PFSK-1 (cell line): Measurements from ENCODE around the gene SNX13.

ENCODE experiments used
- FOXP2 ChIP-seq: optimal IDR thresholded peaks from 2 replicates; pipeline ENCODE3; 2011; ENCODE audit warnings: borderline replicate concordance, control low read depth, inconsistent platforms; ENCODE audit not compliant: insufficient read depth; ENCODE audit errors: extremely low read length, extremely low read depth
- POLR2AphosphoS5 ChIP-seq: IDR thresholded peaks from 2 replicates; pipeline ENCODE4 v1.6.1; 2012; ENCODE audit warnings: low read depth, mild to moderate bottlenecking, control low read depth, low read length, moderate library complexity
- REST ChIP-seq, 2 experiments: IDR thresholded peaks; 2 replicates each; pipeline versions ENCODE4 v1.6.1 to v1.8.0; 2011 to 2012; ENCODE audit warnings: low read depth in 2 of 2, low read length in 2 of 2, control low read depth in 1 of 2, inconsistent platforms in 1 of 2, mild to moderate bottlenecking in 1 of 2, moderate library complexity in 1 of 2; ENCODE audit not compliant: insufficient read depth in 1 of 2
- SIN3A ChIP-seq: IDR thresholded peaks from 2 replicates; pipeline ENCODE4 v1.6.1; 2012; ENCODE audit warnings: mild to moderate bottlenecking, low read length, moderate library complexity, borderline replicate concordance; ENCODE audit not compliant: insufficient read depth
- TAF1 ChIP-seq: IDR thresholded peaks from 2 replicates; pipeline ENCODE4 v1.6.1; 2012; ENCODE audit warnings: low read length, control low read depth, borderline replicate concordance; ENCODE audit not compliant: insufficient read depth

Gene SNX13

GRCh38 chr7:17846935-17847334 is 93.4 kb downstream of the SNX13 start:
- TF ChIP-seq REST (IDR thresholded peaks at IDR 0.05; ENCODE audit: insufficient read depth in 1 of 2, low read depth in 2 of 2, low read length in 2 of 2) = no peak
- TF ChIP-seq POLR2AphosphoS5 = no peak
- TF ChIP-seq SIN3A = no peak
- no peak for TF ChIP-seq FOXP2
- TF ChIP-seq TAF1 = no peak

- no peak for TF ChIP-seq POLR2AphosphoS5
- no peak for TF ChIP-seq TAF1
Observed at GRCh38 chr7:17845197-17845547, 95.1 kb downstream of the SNX13 start.

GRCh38 chr7:17844514-17845196 is 95.6 kb downstream of the SNX13 start:
- no peak for TF ChIP-seq REST (IDR thresholded peaks at IDR 0.05; ENCODE audit: insufficient read depth in 1 of 2, low read depth in 2 of 2, low read length in 2 of 2)
- TF ChIP-seq FOXP2 = no peak
- no peak for TF ChIP-seq POLR2AphosphoS5
- no peak for TF ChIP-seq TAF1
- TF ChIP-seq SIN3A = no peak

GRCh38 chr7:17844022-17844421 is 96.3 kb downstream of the SNX13 start:
- TF ChIP-seq POLR2AphosphoS5 (no peak), SIN3A (no peak), REST (IDR thresholded peaks at IDR 0.05; ENCODE audit: insufficient read depth in 1 of 2, low read depth in 2 of 2, low read length in 2 of 2) (no peak), FOXP2 (no peak), TAF1 (no peak)

- TF ChIP-seq FOXP2 = no peak
- TF ChIP-seq SIN3A = no peak
- TF ChIP-seq TAF1 = no peak
- TF ChIP-seq REST (IDR thresholded peaks at IDR 0.05; ENCODE audit: insufficient read depth in 1 of 2, low read depth in 2 of 2, low read length in 2 of 2) = no peak
- TF ChIP-seq POLR2AphosphoS5 = no peak
Observed at GRCh38 chr7:17843041-17843440, 97.3 kb downstream of the SNX13 start.
